Keratinocyte (primary cell): ENCODE results near the gene SMC1B. TPM values are rescaled to one million over a fixed set of nuclear protein-coding genes. Genes with fewer than 3 reads are reported as not detected.

ENCODE experiments used
- DNase-seq: peaks from one replicate; pipeline ENCODE4 v3.0.0-alpha.2; 2011; ENCODE audit warnings: low read depth, missing footprints, low spot score
- FAIRE-seq: peaks from 2 replicates; lab custom pipeline; 2011; peaks lifted over from hg19 to GRCh38; lab: Jason Lieb, UNC
- H2AFZ ChIP-seq: 2 replicates; pipeline ENCODE4 v1.6.0; 2012; ENCODE audit warnings: low read length, control low read depth, inconsistent platforms; ENCODE audit not compliant: control insufficient read depth
- H3K27ac ChIP-seq: 2 replicates; pipeline ENCODE4 v1.5.1; 2011; ENCODE audit warnings: low read length; ENCODE audit not compliant: control insufficient read depth, insufficient read depth
- H3K27me3 ChIP-seq: 3 replicates; pipeline ENCODE4 v1.6.0; 2011; ENCODE audit warnings: low read length; ENCODE audit not compliant: control insufficient read depth, insufficient read depth; ENCODE audit errors: extremely low read depth
- H3K36me3 ChIP-seq, 2 experiments: 2 replicates in 1 of 2; 3 replicates in 1 of 2; pipeline ENCODE4 v1.5.1; 2011; ENCODE audit warnings: low read length in 2 of 2, mild to moderate bottlenecking in 1 of 2; ENCODE audit not compliant: control insufficient read depth in 2 of 2, insufficient read depth in 2 of 2; ENCODE audit errors: extremely low read depth in 1 of 2
- H3K4me1 ChIP-seq: 3 replicates; pipeline ENCODE4 v1.5.1; 2011; ENCODE audit warnings: low read length; ENCODE audit not compliant: control insufficient read depth, insufficient read depth; ENCODE audit errors: extremely low read depth
- H3K4me2 ChIP-seq: 3 replicates; pipeline ENCODE4 v1.6.0; 2011; ENCODE audit warnings: low read depth, low read length; ENCODE audit not compliant: control insufficient read depth, insufficient read depth; ENCODE audit errors: extremely low read depth
- H3K4me3 ChIP-seq, 3 experiments: fragments of 200-600 bp in 1 of 3; sonication (generic) in 1 of 3; 2 replicates in 2 of 3; 3 replicates in 1 of 3; pipeline ENCODE4 v1.5.1; 2011 to 2016; ENCODE audit warnings: low read length in 3 of 3, mild to moderate bottlenecking in 3 of 3, control low read depth in 2 of 3, inconsistent platforms in 1 of 3, low read depth in 1 of 3, mixed read lengths in 1 of 3, mixed run types in 1 of 3, moderate library complexity in 1 of 3; ENCODE audit not compliant: control insufficient read depth in 2 of 3, insufficient read depth in 2 of 3; ENCODE audit errors: extremely low read depth in 1 of 3
- H3K79me2 ChIP-seq: 2 replicates; pipeline ENCODE4 v1.6.0; 2012; ENCODE audit warnings: low read length; ENCODE audit not compliant: control insufficient read depth, insufficient read depth
- H3K9ac ChIP-seq: 3 replicates; pipeline ENCODE4 v1.6.0; 2011; ENCODE audit warnings: low read length; ENCODE audit not compliant: control insufficient read depth, insufficient read depth; ENCODE audit errors: extremely low read depth
- H3K9me1 ChIP-seq: 3 replicates; pipeline ENCODE4 v1.6.0; 2011; ENCODE audit warnings: low read length; ENCODE audit not compliant: control insufficient read depth, insufficient read depth; ENCODE audit errors: extremely low read depth
- H3K9me3 ChIP-seq: 2 replicates; pipeline ENCODE4 v1.5.1; 2012; ENCODE audit warnings: low read depth, low read length; ENCODE audit not compliant: control insufficient read depth
- H4K20me1 ChIP-seq: 3 replicates; pipeline ENCODE4 v1.6.0; 2011; ENCODE audit warnings: low read length; ENCODE audit not compliant: control insufficient read depth, insufficient read depth; ENCODE audit errors: extremely low read depth
- CTCF ChIP-seq, 3 experiments: IDR thresholded peaks in 1 of 3; conservative IDR thresholded peaks in 1 of 3; optimal IDR thresholded peaks in 1 of 3; 2 replicates in 2 of 3; 3 replicates in 1 of 3; pipeline versions ENCODE3 to v1.5.1; 2011; ENCODE audit warnings: low read length in 3 of 3, mild to moderate bottlenecking in 3 of 3, moderate library complexity in 2 of 3, control low read depth in 1 of 3, inconsistent platforms in 1 of 3; ENCODE audit not compliant: insufficient read depth in 2 of 3; ENCODE audit errors: extremely low read depth in 1 of 3
- EZH2 ChIP-seq: IDR thresholded peaks from one replicate; pipeline ENCODE4 v1.6.1; 2012; ENCODE audit warnings: inconsistent platforms, mild to moderate bottlenecking, low read length, moderate library complexity
- dilution Hi-C: fragments of 300-500 bp; cut with MboI; formaldehyde crosslinking; loops from one replicate; pipeline ENCODE4 v1.7.0; 2020; ENCODE audit warnings: low sequenced_read_pairs; ENCODE audit not compliant: extremely low pct_ligation_motif_present
- polyA plus RNA-seq, 5 experiments: library from polyadenylated mRNA; depleted of rRNA in 3 of 5; stranded (reverse) in 3 of 5; stranded (forward) in 1 of 5; unstranded in 1 of 5; fragments of >200 nt; gene quantifications; 1 replicate in 1 of 5; 2 replicates in 3 of 5; 3 replicates in 1 of 5; pipeline versions ENCODE4 v1.2.1 to v1.2.3, GENCODE V29; 2011 to 2012; ENCODE audit warnings: missing spikeins in 2 of 5, low read depth in 1 of 5, low replicate concordance in 1 of 5

SMC1B gene
- polyA plus RNA-seq, 1 donor (not counting 4 experiments of a cell fraction or from before 2014, with no cell fraction given), result not detected

- no peak for FAIRE-seq
Observed at GRCh38 chr22:45366713-45367112, 46.7 kb downstream of the SMC1B start.

GRCh38 chr22:45359627-45360026 is 53.8 kb downstream of the SMC1B start:
- DNase-seq (no peak), FAIRE-seq (no peak)
- no peaks in the 10 kb centered on the region for H4K20me1 ChIP-seq
- H3K4me2 ChIP-seq, result no peak overlapping the region
- H3K9ac ChIP-seq, result no peak overlapping the region
- peaks cover 4% of the 10 kb centered on the region for H3K27me3 ChIP-seq
- no peaks in the 10 kb centered on the region for H3K36me3 ChIP-seq
- no peaks in the 10 kb centered on the region for H3K79me2 ChIP-seq
- H3K4me1 ChIP-seq, result no peaks in the 10 kb centered on the region
- H3K9me3 ChIP-seq, result no peaks in the 10 kb centered on the region
- H2AFZ ChIP-seq, result no peak overlapping the region
- no peak overlapping the region for H3K4me3 ChIP-seq
- TF ChIP-seq EZH2 (no peak), CTCF (optimal IDR thresholded peaks at IDR 0.05 in 1 of 3, IDR thresholded peaks at IDR 0.05 in 1 of 3, conservative IDR thresholded peaks at IDR 0.05 in 1 of 3; ENCODE audit: extremely low read depth in 1 of 3, insufficient read depth in 2 of 3, low read length in 3 of 3) (no peak)
- dilution Hi-C loops, result no loop called here
- no peak overlapping the region for H3K27ac ChIP-seq
- H3K9me1 ChIP-seq, result no peaks in the 10 kb centered on the region

More at GRCh38 chr22:45366713-45367112, 46.7 kb downstream of the SMC1B start:
- Histone ChIP-seq H3K27me3 (peaks cover 4% of the 10 kb centered on the region), H4K20me1 (no peaks in the 10 kb centered on the region), H3K27ac (no peak overlapping the region), H3K9me3 (no peaks in the 10 kb centered on the region), H3K9me1 (no peaks in the 10 kb centered on the region), H3K4me2 (no peak overlapping the region), H3K36me3 (no peaks in the 10 kb centered on the region), H3K9ac (no peak overlapping the region), H3K4me3 (no peak overlapping the region), H3K79me2 (no peaks in the 10 kb centered on the region), H2AFZ (no peak overlapping the region), H3K4me1 (no peaks in the 10 kb centered on the region)
- dilution Hi-C loops, result no loop called here
- no peak for DNase-seq
- TF ChIP-seq CTCF (optimal IDR thresholded peaks at IDR 0.05 in 1 of 3, IDR thresholded peaks at IDR 0.05 in 1 of 3, conservative IDR thresholded peaks at IDR 0.05 in 1 of 3; ENCODE audit: extremely low read depth in 1 of 3, insufficient read depth in 2 of 3, low read length in 3 of 3), result no peak
- TF ChIP-seq EZH2, result no peak
